ENCODE measurements around the gene VRK3. TPM values are rescaled to one million over a fixed set of nuclear protein-coding genes. Genes with fewer than 3 reads are reported as not detected.
A peak's percentile ranks its signal among the peaks of the same experiment; 100 is the strongest.

The VRK3 gene
- total RNA-seq, 1 experiment from 2014 or later: 34.3 TPM

GRCh38 chr19:49930483-49931011, 94.6 kb downstream of the VRK3 start:
- DNase-seq: peak; percentile 83
- Histone ChIP-seq H3K4me3 (ENCODE audit: insufficient read depth, low read depth, low read length) (peak overlapping the region; percentile 36), H3K36me3 (replicated peaks; ENCODE audit: control insufficient read depth, insufficient read depth, low read length) (peaks cover 13% of the 10 kb centered on the region), H3K27me3 (ENCODE audit: control insufficient read depth, insufficient read depth, low read length) (no peaks in the 10 kb centered on the region)

GRCh38 chr19:49929611-49930482, 95.3 kb downstream of the VRK3 start:
- H3K4me3 ChIP-seq (ENCODE audit: insufficient read depth, low read depth, low read length): peak overlapping the region; percentile 91
- peak; percentile 98 for DNase-seq
- H3K27me3 ChIP-seq (ENCODE audit: control insufficient read depth, insufficient read depth, low read length): no peaks in the 10 kb centered on the region
- peaks cover 15% of the 10 kb centered on the region for H3K36me3 ChIP-seq (replicated peaks; ENCODE audit: control insufficient read depth, insufficient read depth, low read length)

- Histone ChIP-seq H3K4me3 (ENCODE audit: insufficient read depth, low read depth, low read length) (peak within 1 kb of the TSS; percentile 91), H3K27me3 (ENCODE audit: control insufficient read depth, insufficient read depth, low read length) (no peaks in the 10 kb centered on the region), H3K36me3 (replicated peaks; ENCODE audit: control insufficient read depth, insufficient read depth, low read length) (peaks cover 19% of the 10 kb centered on the region)
- peak; percentile 99 for DNase-seq
Observed at GRCh38 chr19:49929121-49929610, 96.0 kb downstream of the VRK3 start, which contains the start of the genes ATF5 and NUP62. Gene ATF5, plus strand, starts transcription at chr19:49929205. Its CDS starts 1,646 bp downstream, at chr19:49930851. Gene NUP62, minus strand, starts transcription at chr19:49929504. Its CDS starts 19,697 bp downstream, at chr19:49909807.

GRCh38 chr19:49927526-49928264, 97.5 kb downstream of the VRK3 start:
- H3K27me3 ChIP-seq (ENCODE audit: control insufficient read depth, insufficient read depth, low read length): no peaks in the 10 kb centered on the region
- peaks cover 29% of the 10 kb centered on the region for H3K36me3 ChIP-seq (replicated peaks; ENCODE audit: control insufficient read depth, insufficient read depth, low read length)
- H3K4me3 ChIP-seq (ENCODE audit: insufficient read depth, low read depth, low read length): no peak overlapping the region
- DNase-seq: no peak

- no peak for DNase-seq
- H3K36me3 ChIP-seq (replicated peaks; ENCODE audit: control insufficient read depth, insufficient read depth, low read length): peaks cover 32% of the 10 kb centered on the region
- H3K4me3 ChIP-seq (ENCODE audit: insufficient read depth, low read depth, low read length): no peak overlapping the region
- H3K27me3 ChIP-seq (ENCODE audit: control insufficient read depth, insufficient read depth, low read length): no peaks in the 10 kb centered on the region
Observed at GRCh38 chr19:49926515-49926914, 98.7 kb downstream of the VRK3 start.

Other genes starting within 250 kb of the VRK3 start
- 48.5 and 49.5 TPM in 2 replicates for gene FUZ, start 212.1 kb downstream of the VRK3 start, total RNA-seq (2014; rRNA removed; shearing (Covaris generic))
- gene MED25, start 207.1 kb downstream of the VRK3 start, total RNA-seq (2014; rRNA removed; shearing (Covaris generic)): 49.3 and 53.5 TPM in 2 replicates
- gene PTOV1, start 174.2 kb downstream of the VRK3 start, total RNA-seq (2014; rRNA removed; shearing (Covaris generic)): 205 and 219 TPM in 2 replicates
- 76.2 and 94.7 TPM in 2 replicates for gene PNKP, start 157.8 kb downstream of the VRK3 start, total RNA-seq (2014; rRNA removed; shearing (Covaris generic))
- 7.2 and 12.9 TPM in 2 replicates for gene AKT1S1, start 148.0 kb downstream of the VRK3 start, total RNA-seq (2014; rRNA removed; shearing (Covaris generic))
- gene TBC1D17, start 147.7 kb downstream of the VRK3 start, total RNA-seq (2014; rRNA removed; shearing (Covaris generic)): 10.2 and 12.6 TPM in 2 replicates
- 0.59 and 0.73 TPM in 2 replicates for gene IL4I1, start 128.5 kb downstream of the VRK3 start, total RNA-seq (2014; rRNA removed; shearing (Covaris generic))
- gene ATF5, start 96.2 kb downstream of the VRK3 start, total RNA-seq (2014; rRNA removed; shearing (Covaris generic)): 10.7 and 15.0 TPM in 2 replicates
- 104 and 109 TPM in 2 replicates for gene NUP62, start 95.9 kb downstream of the VRK3 start, total RNA-seq (2014; rRNA removed; shearing (Covaris generic))
- gene SIGLEC11, start 64.2 kb downstream of the VRK3 start, total RNA-seq (2014; rRNA removed; shearing (Covaris generic)): not detected in 2 replicates
- 6.8 and 8.2 TPM in 2 replicates for gene ZNF473, start 633 bp upstream of the VRK3 start, total RNA-seq (2014; rRNA removed; shearing (Covaris generic))
- not detected in 2 replicates for gene IZUMO2, start 137.9 kb upstream of the VRK3 start, total RNA-seq (2014; rRNA removed; shearing (Covaris generic))
- 4.1 and 6.1 TPM in 2 replicates for gene MYH14, start 178.2 kb upstream of the VRK3 start, total RNA-seq (2014; rRNA removed; shearing (Covaris generic))